ENCODE data around the gene LMCD1. TPM values are rescaled to one million over a fixed set of nuclear protein-coding genes. Genes with fewer than 3 reads are reported as not detected.

The LMCD1 gene
- polyA plus RNA-seq, 2 of the 4 experiments (the other 2 are of a cell fraction), result 64.3 to 85.4 TPM

- Histone ChIP-seq H3K27ac (peak overlapping the region; percentile 43 to 72; a peak in 5 of 6 replicates), H3K4me3 (no peak overlapping the region), H3K9me3 (no peaks in the 10 kb centered on the region), H3K4me2 (peak overlapping the region; percentile 70), H3K4me1 (peaks cover 58% of the 10 kb centered on the region)
- peak; percentile 46 to 68 for DNase-seq (ENCODE audit: low read depth in 1 of 2, low spot score in 1 of 2)
- POLR2A ChIA-PET, result interaction anchor here (1.4 kb wide), 1 partner anchor 53 kb away, joined by 3 read pairs; no protein-coding TSS in a partner anchor
- TF ChIP-seq, protein P1, sequence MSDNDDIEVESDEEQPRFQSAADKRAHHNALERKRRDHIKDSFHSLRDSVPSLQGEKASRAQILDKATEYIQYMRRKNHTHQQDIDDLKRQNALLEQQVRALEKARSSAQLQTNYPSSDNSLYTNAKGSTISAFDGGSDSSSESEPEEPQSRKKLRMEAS (IDR thresholded peaks at IDR 0.05), result no peak
- TF ChIP-seq CBX8 (IDR thresholded peaks at IDR 0.05) (no peak), JUNB (IDR thresholded peaks at IDR 0.05) (peak; percentile 52), EHMT2 (IDR thresholded peaks at IDR 0.05; ENCODE audit: low read depth) (no peak), JUN (IDR thresholded peaks at IDR 0.05) (no peak), CBX2 (IDR thresholded peaks at IDR 0.05; ENCODE audit: borderline replicate concordance, low read depth) (no peak), RFX5 (IDR thresholded peaks at IDR 0.05) (no peak), HES2 (IDR thresholded peaks at IDR 0.05) (no peak), HOXA7 (CRISPR knock-in tag; IDR thresholded peaks at IDR 0.05) (no peak), PHF8 (IDR thresholded peaks at IDR 0.05; ENCODE audit: borderline replicate concordance, low read depth) (no peak), ZC3H11A (IDR thresholded peaks at IDR 0.05) (no peak), NR3C1 (IDR thresholded peaks at IDR 0.05) (no peak), MYC (IDR thresholded peaks at IDR 0.05; ENCODE audit: borderline replicate concordance, low read length) (no peak), FOSB (CRISPR knock-in tag; IDR thresholded peaks at IDR 0.05) (no peak), GATA3 (IDR thresholded peaks at IDR 0.05; ENCODE audit: borderline replicate concordance) (no peak), NPAS2 (CRISPR knock-in tag; IDR thresholded peaks at IDR 0.05; ENCODE audit: borderline replicate concordance) (no peak), POLR2AphosphoS2 (conservative IDR thresholded peaks at IDR 0.05; ENCODE audit: low read length) (no peak), HEYL (CRISPR knock-in tag; IDR thresholded peaks at IDR 0.05) (no peak), HDAC2 (IDR thresholded peaks at IDR 0.05) (no peak), FOSL2 (IDR thresholded peaks at IDR 0.05) (no peak), FOSL2 (CRISPR knock-in tag; IDR thresholded peaks at IDR 0.05) (peak; percentile 70)
- TF ChIP-seq, protein P2, sequence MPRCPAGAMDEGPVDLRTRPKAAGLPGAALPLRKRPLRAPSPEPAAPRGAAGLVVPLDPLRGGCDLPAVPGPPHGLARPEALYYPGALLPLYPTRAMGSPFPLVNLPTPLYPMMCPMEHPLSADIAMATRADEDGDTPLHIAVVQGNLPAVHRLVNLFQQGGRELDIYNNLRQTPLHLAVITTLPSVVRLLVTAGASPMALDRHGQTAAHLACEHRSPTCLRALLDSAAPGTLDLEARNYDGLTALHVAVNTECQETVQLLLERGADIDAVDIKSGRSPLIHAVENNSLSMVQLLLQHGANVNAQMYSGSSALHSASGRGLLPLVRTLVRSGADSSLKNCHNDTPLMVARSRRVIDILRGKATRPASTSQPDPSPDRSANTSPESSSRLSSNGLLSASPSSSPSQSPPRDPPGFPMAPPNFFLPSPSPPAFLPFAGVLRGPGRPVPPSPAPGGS (IDR thresholded peaks at IDR 0.05), result 0 out of 3 replicates have a peak, but pooled peaks have one; percentile 21
- no peak for FAIRE-seq
- ATAC-seq, result peak; percentile 83 to 86
- 14% methylated on average over 6 of the region's 6 CpGs for WGBS (ENCODE audit: missing lambda C conversion rate)
- CTCF ChIA-PET, result interaction anchor here (0.6 to 2.3 kb wide), 4 partner anchors 12 to 92 kb away, joined by 3 to 12 read pairs (median 3); no protein-coding TSS in a partner anchor
These were observed 8.3 kb downstream of the LMCD1 start for GRCh38 chr3:8509961-8510360.

DNA sequence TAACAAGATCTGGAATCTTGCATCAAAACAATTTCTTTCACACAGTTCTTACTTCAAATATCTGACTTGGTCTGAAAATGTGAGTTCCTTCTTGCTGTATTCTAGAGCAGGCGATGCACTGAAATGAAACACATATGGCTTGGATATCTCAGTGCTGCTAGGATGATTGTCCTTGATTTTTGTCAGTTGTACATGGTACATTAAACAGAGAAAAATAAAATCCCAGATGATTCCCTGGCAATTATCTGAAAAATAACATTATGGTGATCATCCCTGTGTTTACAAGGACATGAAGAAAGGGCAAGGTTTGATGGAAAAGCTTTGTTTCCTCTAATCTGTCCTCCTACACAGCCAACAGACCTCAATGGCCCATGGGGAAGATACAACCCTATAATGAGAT is 10.6 kb downstream of the LMCD1 start:
- Histone ChIP-seq H3K9me3 (no peaks in the 10 kb centered on the region), H3K4me3 (no peak overlapping the region), H3K4me2 (no peak overlapping the region), H3K4me1 (peaks cover 41% of the 10 kb centered on the region), H3K27ac (no peak overlapping the region)
- WGBS (ENCODE audit: missing lambda C conversion rate), result 93% methylated on average over 1 of the region's 1 CpG
- DNase-seq (ENCODE audit: low read depth in 1 of 2, low spot score in 1 of 2) (no peak), ATAC-seq (no peak), FAIRE-seq (no peak)
- TF ChIP-seq, protein P2 (IDR thresholded peaks at IDR 0.05), result no peak
- no peak for TF ChIP-seq FOSB (CRISPR knock-in tag; IDR thresholded peaks at IDR 0.05)
- no peak for TF ChIP-seq EP300 (IDR thresholded peaks at IDR 0.05)
- TF ChIP-seq ESRRA (IDR thresholded peaks at IDR 0.05; ENCODE audit: borderline replicate concordance, low read length), result no peak
- no peak for TF ChIP-seq TFCP2L1 (CRISPR knock-in tag; IDR thresholded peaks at IDR 0.05)
- TF ChIP-seq RARB (CRISPR knock-in tag; IDR thresholded peaks at IDR 0.05), result no peak
- TF ChIP-seq CHD4 (IDR thresholded peaks at IDR 0.05; ENCODE audit: borderline replicate concordance), result no peak
- TF ChIP-seq POLR2A (IDR thresholded peaks at IDR 0.05; ENCODE audit: low read length), result no peak
- no peak for TF ChIP-seq JUN (IDR thresholded peaks at IDR 0.05)
- TF ChIP-seq, protein P1 (IDR thresholded peaks at IDR 0.05), result no peak
- no peak for TF ChIP-seq GATA3 (IDR thresholded peaks at IDR 0.05; ENCODE audit: borderline replicate concordance)
- TF ChIP-seq CEBPB (IDR thresholded peaks at IDR 0.05), result no peak
- no peak for TF ChIP-seq CBX2 (IDR thresholded peaks at IDR 0.05; ENCODE audit: borderline replicate concordance, low read depth)
- no peak for TF ChIP-seq EHF (CRISPR knock-in tag; IDR thresholded peaks at IDR 0.05)
- TF ChIP-seq NPAS2 (CRISPR knock-in tag; IDR thresholded peaks at IDR 0.05; ENCODE audit: borderline replicate concordance), result no peak
- ChIA-PET POLR2A (no interaction called here), CTCF (interaction anchor here (2.0 to 2.3 kb wide), 2 partner anchors 11 to 70 kb away, joined by 5 to 17 read pairs; partner anchors contain the start of gene LMCD1)
